Stimulated activated CD4-positive, alpha-beta T cell treated with anti-CD3 and anti-CD28 coated beads, Interleukin-1b, Interleukin-23, amount 100 ng/mL, for 4 hours (primary cell): ENCODE measurements around the gene FHIP1B.

Source experiments
- DNase-seq, 2 donors: peaks; one replicate each; pipeline ENCODE4 v3.0.0-alpha.2; 2020; ENCODE audit warnings: low read depth in 2 of 2

Gene FHIP1B

GRCh38 chr11:6201481-6201880 is 33.0 kb downstream of the FHIP1B start:
- DNase-seq, result no peak

- no peak for DNase-seq
Observed at GRCh38 chr11:6200975-6201374, 33.5 kb downstream of the FHIP1B start.

GRCh38 chr11:6199174-6199810 is 35.1 kb downstream of the FHIP1B start, which contains the start of gene OR52W1:
Gene OR52W1 (plus strand): TSS chr11:6199224. CDS start chr11:6199224, 0 bp downstream.
- DNase-seq, result no peak

GRCh38 chr11:6197466-6198200 is 36.8 kb downstream of the FHIP1B start:
- no peak for DNase-seq

GRCh38 chr11:6196396-6196795 is 38.0 kb downstream of the FHIP1B start:
- no peak for DNase-seq

- DNase-seq, result no peak
Observed at GRCh38 chr11:6194065-6194581, 40.3 kb downstream of the FHIP1B start.

- no peak for DNase-seq
Observed at GRCh38 chr11:6191742-6192141, 42.7 kb downstream of the FHIP1B start.

GRCh38 chr11:6175440-6175839 is 59.0 kb downstream of the FHIP1B start:
- DNase-seq, result no peak

GRCh38 chr11:6170226-6170625 is 64.2 kb downstream of the FHIP1B start, which contains the start of gene OR52B2:
Gene OR52B2 (minus strand): TSS chr11:6170326. CDS start chr11:6170326, 0 bp downstream.
- DNase-seq, result no peak
